GF-D8 (cell line): ENCODE results near the gene FBXL13.

Experiments
- DNase-seq: peaks from one replicate; lab custom pipeline; 2025; lab: John Stamatoyannopoulos, UW

Gene FBXL13

DNA sequence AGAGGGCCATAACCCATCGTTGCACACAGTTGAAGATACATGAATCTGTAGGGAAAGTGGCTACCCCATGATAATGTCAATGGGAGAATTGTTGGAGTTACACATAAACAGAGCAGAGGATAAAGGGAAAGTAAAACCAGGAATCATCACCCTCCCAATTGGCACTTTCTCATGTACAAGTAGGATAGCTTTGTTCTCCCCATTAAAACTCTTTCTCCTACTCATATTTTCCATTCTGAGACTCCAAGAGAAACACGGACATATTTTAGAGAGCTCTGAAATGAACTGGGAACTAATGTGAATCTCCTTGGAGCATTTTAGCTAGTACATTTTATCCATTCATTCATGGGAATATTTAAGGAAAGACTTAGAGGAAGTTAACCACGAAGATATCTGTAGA lies 179.0 kb downstream of the FBXL13 start:
- DNase-seq: no peak

DNA sequence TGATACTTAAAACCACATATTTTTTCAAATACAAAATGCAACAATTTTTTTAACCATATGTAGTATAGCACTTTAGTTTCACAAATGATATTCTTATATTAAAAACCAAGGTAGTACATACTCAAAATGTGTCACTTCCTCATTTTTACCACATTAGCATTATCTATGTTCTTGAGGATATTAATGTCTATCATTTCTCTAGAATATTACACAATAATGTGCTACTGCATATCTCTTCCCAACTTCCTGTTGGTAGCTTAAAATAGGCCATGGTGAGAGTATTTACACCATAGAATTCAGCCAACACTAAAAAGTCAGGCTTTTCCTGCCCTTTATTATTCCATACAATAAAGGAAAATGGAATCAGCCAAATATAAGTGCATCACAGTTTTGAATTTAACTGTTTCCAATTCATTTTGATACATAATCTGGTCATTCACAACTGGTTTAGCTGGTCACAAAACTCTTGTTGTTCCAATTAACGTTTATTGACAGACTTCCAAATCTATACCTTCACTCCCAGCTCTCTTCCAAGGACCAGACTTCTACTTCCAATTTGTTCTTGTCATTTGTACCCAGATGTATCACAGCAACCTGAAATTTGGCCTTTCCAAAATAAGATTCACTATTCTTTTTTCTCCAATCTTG lies 181.8 kb downstream of the FBXL13 start:
- DNase-seq: peak; percentile 74

DNA sequence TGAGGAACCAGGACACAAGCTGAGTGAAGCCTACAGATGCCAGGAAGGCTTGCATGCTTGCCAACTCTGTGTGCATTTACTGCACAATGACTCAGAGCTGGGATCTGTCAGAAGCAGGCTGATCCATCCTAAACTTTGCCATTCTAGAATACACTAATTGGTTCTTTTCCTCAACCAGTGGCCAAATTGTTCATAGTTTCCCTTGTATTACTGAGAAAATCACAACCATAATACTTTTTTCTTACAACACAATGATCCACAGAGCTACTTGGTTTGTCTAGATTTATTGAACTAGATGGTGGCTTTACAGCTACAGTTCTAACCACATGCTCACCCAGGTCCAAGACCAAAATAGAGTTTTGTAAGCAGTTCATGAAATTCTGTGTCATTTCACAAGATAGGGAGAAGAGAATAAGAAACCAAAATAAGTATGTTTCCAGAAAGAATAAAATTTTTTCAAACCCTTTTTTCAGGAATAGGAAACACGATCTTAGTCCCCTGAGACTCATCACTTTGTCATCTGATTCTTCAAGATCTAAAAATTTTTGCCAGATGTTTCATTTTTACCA lies 182.8 kb downstream of the FBXL13 start:
- peak; percentile 40 for DNase-seq

GRCh38 chr7:102890971-102891692 lies 183.5 kb downstream of the FBXL13 start:
- no peak for DNase-seq

DNA sequence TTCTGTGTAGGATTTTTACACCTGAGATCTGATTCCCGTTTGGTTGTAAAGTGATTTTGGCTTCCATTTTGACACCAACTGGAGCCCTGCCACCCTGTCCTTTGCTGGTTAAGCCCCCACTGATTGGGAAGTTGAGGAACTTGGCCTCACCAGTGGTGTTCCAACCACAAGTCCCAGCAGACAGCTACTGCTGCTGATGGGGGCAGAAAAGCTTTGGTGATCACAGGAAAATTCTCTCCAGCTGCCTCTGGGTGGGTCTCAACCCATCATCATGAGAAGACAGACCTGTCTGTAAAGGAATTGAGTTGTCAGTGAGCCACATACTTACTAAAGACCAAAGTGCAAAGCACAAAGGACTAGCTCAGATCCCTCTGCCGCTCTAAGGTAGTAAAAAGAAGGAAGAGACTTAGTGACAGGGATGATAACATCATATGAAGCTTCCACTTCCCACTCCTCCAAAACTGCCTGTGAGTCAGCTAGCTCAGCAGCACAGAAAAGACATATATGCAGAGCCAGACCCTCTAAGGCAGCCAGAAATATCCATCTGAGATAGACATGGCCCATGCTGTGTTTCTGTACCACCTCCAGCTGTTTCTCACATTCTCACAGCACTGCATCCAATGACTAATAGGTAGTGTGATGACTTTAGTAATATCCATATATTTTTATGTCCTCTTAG lies 184.2 kb downstream of the FBXL13 start:
- DNase-seq: peak; percentile 69

- no peak for DNase-seq
Measured at GRCh38 chr7:102889851-102890250, 184.7 kb downstream of the FBXL13 start.

GRCh38 chr7:102888561-102889233 lies 185.9 kb downstream of the FBXL13 start:
- DNase-seq: no peak

DNA sequence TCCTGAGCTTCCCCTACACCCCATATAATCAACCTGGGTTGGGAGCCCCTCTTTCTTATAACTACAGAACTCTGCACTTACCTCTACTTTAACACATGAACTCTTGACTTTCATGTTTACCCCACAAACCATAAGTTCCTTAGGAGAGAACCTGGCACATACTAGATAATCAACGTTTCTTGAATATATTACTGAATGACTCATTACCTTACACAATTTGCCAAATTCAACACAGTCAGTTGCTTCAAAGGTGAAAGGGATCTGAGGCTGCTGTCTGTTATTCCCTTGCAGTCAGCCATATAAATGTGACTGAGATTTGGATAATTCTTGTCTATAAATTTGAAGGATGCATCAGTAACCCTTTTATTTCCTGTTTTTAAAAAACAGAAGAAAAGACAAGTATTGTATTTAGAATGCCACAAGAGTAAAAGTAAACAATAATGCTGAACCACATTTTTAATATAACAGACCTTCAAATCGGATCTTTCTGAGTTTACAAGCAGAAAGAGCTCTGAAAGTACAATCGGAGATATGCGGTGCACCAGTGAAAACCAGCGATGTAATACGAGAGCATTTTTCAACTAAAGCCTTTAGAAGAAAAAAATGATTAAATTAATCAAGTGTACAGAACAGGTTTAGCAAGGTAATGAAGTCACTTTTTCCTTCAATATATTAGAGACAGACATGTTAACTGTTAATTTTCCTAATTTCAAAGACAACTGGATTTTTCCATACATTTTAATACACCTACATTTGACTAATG lies 191.3 kb downstream of the FBXL13 start:
- DNase-seq: no peak

DNA sequence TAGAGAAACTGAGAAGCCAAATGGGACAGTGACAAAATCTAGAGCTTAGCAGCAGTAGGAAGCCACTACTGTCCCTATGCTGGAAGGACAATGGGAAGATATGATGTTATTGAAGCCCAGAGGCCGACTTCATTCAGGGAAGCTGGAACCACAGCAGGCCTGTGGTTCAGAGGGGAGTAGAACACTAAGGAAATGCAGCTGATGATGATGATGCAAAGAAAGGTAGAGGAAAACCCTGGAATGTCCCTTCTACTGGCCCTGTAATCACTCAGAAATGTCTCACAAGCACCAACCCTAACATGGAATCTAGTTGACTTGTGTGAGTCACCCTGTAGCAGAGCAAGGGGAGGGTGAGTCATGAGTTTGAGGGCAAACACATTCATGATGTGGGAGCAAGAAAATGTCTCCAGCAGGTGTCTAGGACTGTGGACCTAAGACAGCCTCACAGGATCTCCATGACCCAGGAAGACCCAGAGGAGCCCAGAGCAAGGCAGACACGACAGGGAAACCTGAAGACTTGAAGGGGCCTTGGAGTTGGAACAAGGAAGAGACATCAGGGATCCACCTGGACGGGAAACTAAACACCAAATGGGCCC lies 198.8 kb downstream of the FBXL13 start:
- no peak for DNase-seq

DNA sequence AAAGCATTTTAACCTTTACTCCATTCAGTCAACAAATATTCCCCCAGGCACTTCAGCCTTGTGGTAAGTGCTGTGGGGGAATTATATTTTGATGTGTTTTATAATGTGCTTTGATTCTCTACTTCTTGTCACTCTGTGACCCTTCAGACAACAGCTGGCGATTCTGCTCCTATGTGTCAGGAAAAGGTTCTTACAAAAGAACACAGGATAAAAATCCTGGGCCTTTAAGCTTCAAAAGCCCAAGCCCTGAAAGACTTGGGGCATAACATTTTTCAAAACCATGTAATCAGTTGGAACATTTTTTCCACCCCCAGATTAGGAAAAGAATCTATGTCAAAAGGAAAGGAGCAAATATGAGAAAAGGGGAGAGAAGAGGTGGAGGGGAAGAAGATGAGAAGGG lies 199.6 kb downstream of the FBXL13 start:
- DNase-seq: no peak

DNA sequence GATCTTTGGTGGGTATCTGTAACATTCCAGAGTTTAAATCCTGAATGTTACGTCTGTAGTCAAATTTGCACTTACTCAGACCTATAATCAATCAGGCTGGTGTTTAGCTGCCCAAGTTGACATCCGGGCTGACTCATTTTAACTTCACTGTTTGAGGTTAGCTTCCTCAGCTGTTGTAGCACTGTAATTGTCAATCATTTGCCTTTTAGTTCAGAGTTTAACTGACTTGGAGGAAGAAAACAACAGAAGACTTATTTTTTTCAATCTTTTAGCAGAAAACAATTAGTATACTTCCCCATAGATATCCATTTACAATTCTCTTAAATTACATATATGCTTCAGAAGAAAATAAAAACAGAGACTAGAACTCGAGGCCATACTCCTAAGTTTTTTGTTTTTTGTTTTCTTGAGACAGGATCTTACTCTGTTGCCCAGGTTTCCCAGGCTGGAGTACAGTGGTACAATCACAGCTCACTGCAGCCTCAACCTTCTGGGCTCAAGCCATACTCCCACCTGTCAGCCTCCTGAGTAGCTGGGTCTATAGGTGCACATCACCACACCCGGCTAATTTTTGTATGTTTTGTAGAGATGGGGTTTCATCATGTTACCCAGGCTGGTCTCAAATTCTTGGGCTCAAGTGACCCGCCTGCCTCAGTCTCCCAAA lies 200.3 kb downstream of the FBXL13 start:
- no peak for DNase-seq

DNA sequence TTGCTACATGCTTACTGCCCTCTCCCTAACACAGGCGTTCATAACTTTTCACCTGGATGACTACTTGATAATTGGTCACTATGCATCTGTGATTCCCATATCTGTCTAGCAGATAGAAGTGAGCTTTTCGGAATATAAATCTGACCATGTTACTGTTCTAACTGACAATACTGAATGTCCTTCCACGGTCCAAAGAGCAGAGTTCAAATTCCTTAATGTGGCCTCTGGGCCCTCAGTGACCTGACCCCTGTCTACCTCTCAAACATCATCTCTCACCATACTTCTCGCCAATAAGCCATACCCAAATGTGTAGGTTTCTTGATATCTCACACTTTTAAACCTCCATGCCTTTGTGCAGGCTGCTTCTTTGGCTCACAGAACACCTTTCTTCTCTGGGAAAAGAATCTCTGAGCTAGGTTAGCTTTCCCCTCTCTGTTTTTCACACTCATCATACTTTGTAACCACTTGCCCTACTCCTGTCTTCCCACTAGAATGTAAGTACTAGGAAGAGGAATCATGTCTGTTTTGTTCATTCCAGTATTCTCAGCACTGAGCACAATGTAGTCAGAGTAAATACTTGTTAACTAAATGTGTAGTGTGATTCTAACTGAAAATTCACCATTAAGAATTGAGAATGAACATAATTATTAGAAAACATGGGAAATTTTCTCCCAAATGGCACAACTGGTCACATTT lies 201.0 kb downstream of the FBXL13 start:
- DNase-seq: no peak

DNA sequence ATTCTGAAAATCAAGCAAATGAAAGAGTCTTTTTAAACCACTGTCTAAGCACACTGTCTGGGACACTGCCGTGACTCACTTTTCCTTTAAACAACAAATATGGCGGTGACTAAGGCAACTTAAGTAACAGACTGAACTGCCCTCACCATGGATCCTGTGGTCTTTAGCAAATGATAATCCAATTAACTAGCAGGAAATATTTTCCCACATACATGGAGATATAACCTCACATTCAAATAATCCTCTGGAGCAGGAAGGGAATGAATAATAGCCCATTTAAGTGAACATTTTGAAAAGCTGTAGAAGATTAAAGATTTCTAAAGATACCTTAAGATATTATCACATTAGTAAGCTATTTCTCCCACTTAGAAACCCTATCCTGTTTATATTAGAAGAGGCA lies 202.1 kb downstream of the FBXL13 start:
- no peak for DNase-seq

- no peak for DNase-seq
Measured at GRCh38 chr7:102869195-102869594, 205.4 kb downstream of the FBXL13 start.

DNA sequence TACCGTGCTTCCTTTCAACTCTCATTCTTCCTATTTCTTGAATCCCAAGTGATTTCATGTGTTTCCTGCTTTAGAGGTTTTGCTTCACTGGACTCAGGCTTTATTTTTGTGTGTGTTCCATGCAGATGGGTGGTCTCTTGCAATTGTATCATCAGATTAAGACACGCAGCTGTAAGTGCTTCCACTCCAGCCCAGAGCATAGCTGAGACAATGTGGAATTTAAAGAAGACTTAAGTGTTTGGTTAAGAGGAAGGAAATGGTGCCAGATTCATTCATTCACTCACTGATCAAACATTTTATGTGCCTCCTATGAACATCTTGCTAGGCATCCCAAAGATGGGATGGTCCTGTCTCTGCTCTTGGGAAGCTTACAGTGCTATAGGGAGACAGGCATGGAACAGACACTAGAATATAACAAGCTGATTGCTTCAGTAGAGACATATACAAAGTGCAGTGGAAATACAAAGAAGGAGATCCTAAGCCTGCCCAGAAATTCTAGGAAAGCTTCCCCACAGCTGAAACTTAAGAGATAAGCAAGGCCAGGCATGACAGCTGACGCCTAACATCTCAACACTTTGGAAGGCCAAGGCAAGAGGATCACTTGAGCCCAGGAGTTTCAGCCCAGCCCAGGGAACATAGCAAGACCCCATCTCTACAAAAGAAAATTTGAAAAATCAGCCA lies 207.9 kb downstream of the FBXL13 start:
- DNase-seq: no peak

DNA sequence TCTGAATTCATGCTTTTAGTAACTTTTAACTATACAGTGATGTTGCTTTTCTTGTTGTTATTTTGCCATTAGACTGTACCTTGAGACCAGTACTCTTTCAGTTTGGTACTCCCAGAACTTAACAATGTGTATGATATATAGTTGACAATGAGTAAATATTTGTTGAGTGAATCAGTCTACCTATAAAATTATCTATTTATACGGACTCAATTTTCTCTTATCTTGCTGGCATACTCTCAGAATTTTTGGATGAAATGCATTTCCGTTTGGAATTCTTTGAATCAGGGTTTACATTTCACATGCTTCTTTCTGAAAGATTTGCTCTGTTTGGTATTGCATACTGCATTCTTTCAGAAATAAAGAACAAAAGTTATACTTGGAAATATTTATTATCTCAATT lies 209.6 kb downstream of the FBXL13 start:
- no peak for DNase-seq

DNA sequence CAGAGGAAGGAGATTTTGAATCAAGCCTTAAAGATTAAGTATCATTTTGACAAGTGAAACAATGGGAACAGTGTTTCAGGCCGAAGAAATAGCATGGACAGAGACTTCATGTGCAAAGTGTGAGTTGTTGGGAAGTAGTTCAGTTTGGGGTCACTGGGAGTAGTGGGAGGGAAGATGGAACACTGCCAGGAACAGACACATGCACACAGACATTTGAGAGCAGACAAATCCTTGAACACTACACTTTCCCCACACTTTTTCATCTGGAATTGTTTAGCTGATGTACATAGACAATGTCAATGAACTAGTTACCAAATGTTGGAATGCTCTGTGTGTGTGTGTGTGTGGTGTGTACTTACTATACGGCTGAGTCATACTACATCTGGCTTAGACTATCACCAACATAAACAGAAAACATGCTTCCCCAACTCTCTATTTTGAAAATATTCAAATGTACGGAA lies 214.2 kb downstream of the FBXL13 start:
- no peak for DNase-seq

DNA sequence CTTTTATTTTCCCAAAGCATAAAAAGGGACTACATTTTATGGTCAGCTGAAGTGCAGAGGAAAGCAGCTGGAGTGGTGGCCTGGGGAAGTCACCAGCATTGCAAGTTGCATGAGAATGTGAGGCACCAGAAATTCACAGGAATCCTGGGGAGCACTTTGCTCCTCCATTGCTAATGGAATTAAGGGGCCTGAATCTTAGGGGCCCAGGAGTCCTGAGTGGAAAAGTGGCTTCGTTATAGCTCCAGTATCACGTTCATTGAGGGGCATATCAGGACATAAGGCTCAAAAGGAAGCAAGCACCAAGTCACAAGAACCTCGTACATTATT lies 214.8 kb downstream of the FBXL13 start:
- DNase-seq: no peak

- no peak for DNase-seq
Measured at GRCh38 chr7:102859084-102859798, 215.4 kb downstream of the FBXL13 start.
